MM.1S (cell line): ENCODE measurements around the gene BHLHA15.

Experiments used
- DNase-seq: peaks from one replicate; pipeline ENCODE4 v3.0.0-alpha.2; 2015
- H2AFZ ChIP-seq: fragments of 300-600 bp; sonication (generic); 2 replicates; pipeline ENCODE4 v1.6.0; 2016; ENCODE audit warnings: antibody characterized with exemption, low read length
- H3F3A ChIP-seq: fragments of 300-600 bp; sonication (generic); 2 replicates; pipeline ENCODE4 v1.6.1; 2016; ENCODE audit warnings: mild to moderate bottlenecking, antibody characterized with exemption, low read length, moderate library complexity, mixed read lengths; ENCODE audit not compliant: insufficient read depth
- H3K27ac ChIP-seq: fragments of 300-600 bp; sonication (generic); 2 replicates; pipeline ENCODE4 v1.5.1; 2016; ENCODE audit warnings: mild to moderate bottlenecking, low read length
- H3K27me3 ChIP-seq: fragments of 300-600 bp; sonication (generic); replicated peaks from 2 replicates; pipeline ENCODE4 v1.6.0; 2016; ENCODE audit warnings: low read length; ENCODE audit not compliant: insufficient read depth
- H3K36me3 ChIP-seq: fragments of 300-600 bp; sonication (generic); replicated peaks from 2 replicates; pipeline ENCODE4 v1.6.1; 2016; ENCODE audit warnings: mild to moderate bottlenecking, low read length, mixed read lengths; ENCODE audit not compliant: insufficient read depth
- H3K4me1 ChIP-seq: fragments of 300-600 bp; sonication (generic); 2 replicates; pipeline ENCODE4 v1.6.1; 2016; ENCODE audit warnings: low read length, mixed read lengths
- H3K4me2 ChIP-seq: fragments of 300-600 bp; sonication (generic); 2 replicates; pipeline ENCODE4 v1.6.0; 2016; ENCODE audit warnings: low read depth, low read length
- H3K4me3 ChIP-seq: fragments of 300-600 bp; sonication (generic); 2 replicates; pipeline ENCODE4 v1.5.1; 2016; ENCODE audit warnings: low read length, mixed read lengths
- H3K79me2 ChIP-seq: fragments of 300-600 bp; sonication (generic); 2 replicates; pipeline ENCODE4 v1.6.1; 2016; ENCODE audit warnings: mixed run types, low read length, mixed read lengths
- H3K9ac ChIP-seq: fragments of 300-600 bp; sonication (generic); 2 replicates; pipeline ENCODE4 v1.6.1; 2016; ENCODE audit warnings: low read length, mixed read lengths
- H3K9me2 ChIP-seq: fragments of 300-600 bp; sonication (generic); replicated peaks from 2 replicates; pipeline ENCODE4 v1.6.1; 2016; ENCODE audit warnings: mild to moderate bottlenecking, low read length, mixed read lengths; ENCODE audit not compliant: insufficient read depth
- H3K9me3 ChIP-seq: fragments of 300-600 bp; sonication (generic); replicated peaks from 2 replicates; pipeline ENCODE4 v1.6.1; 2016; ENCODE audit warnings: mild to moderate bottlenecking, low read length, mixed read lengths; ENCODE audit not compliant: insufficient read depth
- H4K20me1 ChIP-seq: fragments of 300-600 bp; sonication (generic); 2 replicates; pipeline ENCODE4 v1.6.1; 2016; ENCODE audit warnings: mild to moderate bottlenecking, low read length, moderate library complexity, mixed read lengths; ENCODE audit not compliant: insufficient read depth
- CTCF ChIP-seq: fragments of 300-600 bp; sonication (generic); IDR thresholded peaks from 2 replicates; pipeline ENCODE4 v1.5.1; 2016; ENCODE audit warnings: antibody characterized with exemption, low read length, mixed read lengths
- EZH2 ChIP-seq: fragments of 300-600 bp; sonication (generic); optimal IDR thresholded peaks from 2 replicates; pipeline ENCODE3; 2017; ENCODE audit warnings: low read depth, mild to moderate bottlenecking, antibody characterized with exemption, low read length, mixed read lengths
- EZH2phosphoT487 ChIP-seq: fragments of 300-600 bp; sonication (generic); IDR thresholded peaks from 2 replicates; pipeline ENCODE4 v1.6.1; 2018; ENCODE audit warnings: antibody characterized with exemption, low read length

BHLHA15 gene

GRCh38 chr7:98199131-98199530, 12.1 kb upstream of the BHLHA15 start:
- H3K4me2 ChIP-seq, result no peak overlapping the region
- H4K20me1 ChIP-seq, result no peaks in the 10 kb centered on the region
- peaks cover 20% of the 10 kb centered on the region for H3F3A ChIP-seq
- no peak for DNase-seq
- no peaks in the 10 kb centered on the region for H3K27me3 ChIP-seq
- no peak overlapping the region for H3K4me3 ChIP-seq
- TF ChIP-seq EZH2phosphoT487, result no peak
- TF ChIP-seq CTCF, result no peak
- no peak for TF ChIP-seq EZH2
- no peaks in the 10 kb centered on the region for H3K9me3 ChIP-seq
- no peaks in the 10 kb centered on the region for H3K9me2 ChIP-seq
- H3K36me3 ChIP-seq, result no peaks in the 10 kb centered on the region
- H3K79me2 ChIP-seq, result peaks cover 36% of the 10 kb centered on the region
- peaks cover 34% of the 10 kb centered on the region for H3K4me1 ChIP-seq
- no peak overlapping the region for H3K9ac ChIP-seq
- H2AFZ ChIP-seq, result no peak overlapping the region
- no peak overlapping the region for H3K27ac ChIP-seq

GRCh38 chr7:98200364-98200763, 10.9 kb upstream of the BHLHA15 start:
- TF ChIP-seq CTCF (no peak), EZH2phosphoT487 (no peak), EZH2 (no peak)
- peaks cover 34% of the 10 kb centered on the region for H3K4me1 ChIP-seq
- no peak overlapping the region for H3K27ac ChIP-seq
- no peaks in the 10 kb centered on the region for H3K27me3 ChIP-seq
- no peaks in the 10 kb centered on the region for H3K9me3 ChIP-seq
- H4K20me1 ChIP-seq, result no peaks in the 10 kb centered on the region
- no peak overlapping the region for H2AFZ ChIP-seq
- peak; percentile 12 for DNase-seq
- H3K4me2 ChIP-seq, result peak overlapping the region; percentile 8; the same call in 1 of the 2 replicates
- H3F3A ChIP-seq, result peaks cover 20% of the 10 kb centered on the region
- no peak overlapping the region for H3K4me3 ChIP-seq
- H3K9me2 ChIP-seq, result no peaks in the 10 kb centered on the region
- no peak overlapping the region for H3K9ac ChIP-seq
- peaks cover 36% of the 10 kb centered on the region for H3K79me2 ChIP-seq
- H3K36me3 ChIP-seq, result no peaks in the 10 kb centered on the region

GRCh38 chr7:98202367-98203195, 8.7 kb upstream of the BHLHA15 start:
- Histone ChIP-seq H3K4me1 (peaks cover 34% of the 10 kb centered on the region), H3K27me3 (no peaks in the 10 kb centered on the region), H3K4me3 (peak overlapping the region; percentile 12), H3K9me3 (no peaks in the 10 kb centered on the region), H3K27ac (peak overlapping the region; percentile 67), H3K9me2 (no peaks in the 10 kb centered on the region), H4K20me1 (no peaks in the 10 kb centered on the region), H3K79me2 (peaks cover 32% of the 10 kb centered on the region), H3K36me3 (no peaks in the 10 kb centered on the region; the same call in 1 of the 2 replicates), H2AFZ (peak overlapping the region; percentile 36; the same call in 1 of the 2 replicates), H3K4me2 (peak overlapping the region; percentile 72), H3K9ac (peak overlapping the region; percentile 53), H3F3A (peaks cover 20% of the 10 kb centered on the region)
- DNase-seq, result peak; percentile 95
- TF ChIP-seq CTCF (no peak), EZH2 (no peak), EZH2phosphoT487 (no peak)
